ENCODE measurements around the gene SERPINA1. TPM values are rescaled to one million over a fixed set of nuclear protein-coding genes. Genes with fewer than 3 reads are reported as not detected.
A peak's percentile ranks its signal among the peaks of the same experiment; 100 is the strongest.

Gene SERPINA1
- total and polyA plus RNA-seq, 2 of the 13 experiments (the other 11 are each of a cell fraction or from before 2014, with no cell fraction given) = 3,266 to 11,015 TPM

- TF ChIP-seq, protein P1, sequence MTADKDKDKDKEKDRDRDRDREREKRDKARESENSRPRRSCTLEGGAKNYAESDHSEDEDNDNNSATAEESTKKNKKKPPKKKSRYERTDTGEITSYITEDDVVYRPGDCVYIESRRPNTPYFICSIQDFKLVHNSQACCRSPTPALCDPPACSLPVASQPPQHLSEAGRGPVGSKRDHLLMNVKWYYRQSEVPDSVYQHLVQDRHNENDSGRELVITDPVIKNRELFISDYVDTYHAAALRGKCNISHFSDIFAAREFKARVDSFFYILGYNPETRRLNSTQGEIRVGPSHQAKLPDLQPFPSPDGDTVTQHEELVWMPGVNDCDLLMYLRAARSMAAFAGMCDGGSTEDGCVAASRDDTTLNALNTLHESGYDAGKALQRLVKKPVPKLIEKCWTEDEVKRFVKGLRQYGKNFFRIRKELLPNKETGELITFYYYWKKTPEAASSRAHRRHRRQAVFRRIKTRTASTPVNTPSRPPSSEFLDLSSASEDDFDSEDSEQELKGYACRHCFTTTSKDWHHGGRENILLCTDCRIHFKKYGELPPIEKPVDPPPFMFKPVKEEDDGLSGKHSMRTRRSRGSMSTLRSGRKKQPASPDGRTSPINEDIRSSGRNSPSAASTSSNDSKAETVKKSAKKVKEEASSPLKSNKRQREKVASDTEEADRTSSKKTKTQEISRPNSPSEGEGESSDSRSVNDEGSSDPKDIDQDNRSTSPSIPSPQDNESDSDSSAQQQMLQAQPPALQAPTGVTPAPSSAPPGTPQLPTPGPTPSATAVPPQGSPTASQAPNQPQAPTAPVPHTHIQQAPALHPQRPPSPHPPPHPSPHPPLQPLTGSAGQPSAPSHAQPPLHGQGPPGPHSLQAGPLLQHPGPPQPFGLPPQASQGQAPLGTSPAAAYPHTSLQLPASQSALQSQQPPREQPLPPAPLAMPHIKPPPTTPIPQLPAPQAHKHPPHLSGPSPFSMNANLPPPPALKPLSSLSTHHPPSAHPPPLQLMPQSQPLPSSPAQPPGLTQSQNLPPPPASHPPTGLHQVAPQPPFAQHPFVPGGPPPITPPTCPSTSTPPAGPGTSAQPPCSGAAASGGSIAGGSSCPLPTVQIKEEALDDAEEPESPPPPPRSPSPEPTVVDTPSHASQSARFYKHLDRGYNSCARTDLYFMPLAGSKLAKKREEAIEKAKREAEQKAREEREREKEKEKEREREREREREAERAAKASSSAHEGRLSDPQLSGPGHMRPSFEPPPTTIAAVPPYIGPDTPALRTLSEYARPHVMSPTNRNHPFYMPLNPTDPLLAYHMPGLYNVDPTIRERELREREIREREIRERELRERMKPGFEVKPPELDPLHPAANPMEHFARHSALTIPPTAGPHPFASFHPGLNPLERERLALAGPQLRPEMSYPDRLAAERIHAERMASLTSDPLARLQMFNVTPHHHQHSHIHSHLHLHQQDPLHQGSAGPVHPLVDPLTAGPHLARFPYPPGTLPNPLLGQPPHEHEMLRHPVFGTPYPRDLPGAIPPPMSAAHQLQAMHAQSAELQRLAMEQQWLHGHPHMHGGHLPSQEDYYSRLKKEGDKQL (CRISPR knock-in tag; IDR thresholded peaks at IDR 0.05; ENCODE audit: low read depth) = no peak
- TF ChIP-seq, protein P2, sequence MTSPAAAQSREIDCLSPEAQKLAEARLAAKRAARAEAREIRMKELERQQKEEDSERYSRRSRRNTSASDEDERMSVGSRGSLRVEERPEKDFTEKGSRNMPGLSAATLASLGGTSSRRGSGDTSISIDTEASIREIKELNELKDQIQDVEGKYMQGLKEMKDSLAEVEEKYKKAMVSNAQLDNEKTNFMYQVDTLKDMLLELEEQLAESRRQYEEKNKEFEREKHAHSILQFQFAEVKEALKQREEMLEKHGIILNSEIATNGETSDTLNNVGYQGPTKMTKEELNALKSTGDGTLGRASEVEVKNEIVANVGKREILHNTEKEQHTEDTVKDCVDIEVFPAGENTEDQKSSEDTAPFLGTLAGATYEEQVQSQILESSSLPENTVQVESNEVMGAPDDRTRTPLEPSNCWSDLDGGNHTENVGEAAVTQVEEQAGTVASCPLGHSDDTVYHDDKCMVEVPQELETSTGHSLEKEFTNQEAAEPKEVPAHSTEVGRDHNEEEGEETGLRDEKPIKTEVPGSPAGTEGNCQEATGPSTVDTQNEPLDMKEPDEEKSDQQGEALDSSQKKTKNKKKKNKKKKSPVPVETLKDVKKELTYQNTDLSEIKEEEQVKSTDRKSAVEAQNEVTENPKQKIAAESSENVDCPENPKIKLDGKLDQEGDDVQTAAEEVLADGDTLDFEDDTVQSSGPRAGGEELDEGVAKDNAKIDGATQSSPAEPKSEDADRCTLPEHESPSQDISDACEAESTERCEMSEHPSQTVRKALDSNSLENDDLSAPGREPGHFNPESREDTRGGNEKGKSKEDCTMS (CRISPR knock-in tag; conservative IDR thresholded peaks at IDR 0.05) = no peak
- TF ChIP-seq, protein P3, sequence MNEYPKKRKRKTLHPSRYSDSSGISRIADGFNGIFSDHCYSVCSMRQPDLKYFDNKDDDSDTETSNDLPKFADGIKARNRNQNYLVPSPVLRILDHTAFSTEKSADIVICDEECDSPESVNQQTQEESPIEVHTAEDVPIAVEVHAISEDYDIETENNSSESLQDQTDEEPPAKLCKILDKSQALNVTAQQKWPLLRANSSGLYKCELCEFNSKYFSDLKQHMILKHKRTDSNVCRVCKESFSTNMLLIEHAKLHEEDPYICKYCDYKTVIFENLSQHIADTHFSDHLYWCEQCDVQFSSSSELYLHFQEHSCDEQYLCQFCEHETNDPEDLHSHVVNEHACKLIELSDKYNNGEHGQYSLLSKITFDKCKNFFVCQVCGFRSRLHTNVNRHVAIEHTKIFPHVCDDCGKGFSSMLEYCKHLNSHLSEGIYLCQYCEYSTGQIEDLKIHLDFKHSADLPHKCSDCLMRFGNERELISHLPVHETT (CRISPR knock-in tag; conservative IDR thresholded peaks at IDR 0.05) = no peak
- TF ChIP-seq JUND (CRISPR knock-in tag; IDR thresholded peaks at IDR 0.05) (no peak), SRY (CRISPR knock-in tag; IDR thresholded peaks at IDR 0.05) (0 out of 2 replicates have a peak, but pooled peaks have one; percentile 30), ZNF441 (CRISPR knock-in tag; IDR thresholded peaks at IDR 0.05; ENCODE audit: borderline replicate concordance) (no peak), CBX2 (IDR thresholded peaks at IDR 0.05; ENCODE audit: low read depth, low read length) (no peak), CBX2 (CRISPR knock-in tag; IDR thresholded peaks at IDR 0.05; ENCODE audit: low read depth) (no peak), RBM22 (optimal IDR thresholded peaks at IDR 0.05; ENCODE audit: low read length) (peak; percentile 78), LBX2 (CRISPR knock-in tag; IDR thresholded peaks at IDR 0.05; ENCODE audit: borderline replicate concordance) (no peak), U2AF1 (optimal IDR thresholded peaks at IDR 0.05; ENCODE audit: low read depth, low read length) (no peak), NFE2L2 (IDR thresholded peaks at IDR 0.05; ENCODE audit: low read length) (no peak), ZNF274 (CRISPR knock-in tag; IDR thresholded peaks at IDR 0.05) (no peak), NPAS2 (CRISPR knock-in tag; IDR thresholded peaks at IDR 0.05; ENCODE audit: borderline replicate concordance) (no peak), TCF12 (IDR thresholded peaks at IDR 0.05) (no peak), TCF12 (CRISPR knock-in tag; IDR thresholded peaks at IDR 0.05) (no peak), NFATC3 (CRISPR knock-in tag; IDR thresholded peaks at IDR 0.05) (no peak), ATAD3A (CRISPR knock-in tag; IDR thresholded peaks at IDR 0.05) (no peak), GZF1 (CRISPR knock-in tag; IDR thresholded peaks at IDR 0.05) (no peak)
- TF ChIP-seq, protein P4, sequence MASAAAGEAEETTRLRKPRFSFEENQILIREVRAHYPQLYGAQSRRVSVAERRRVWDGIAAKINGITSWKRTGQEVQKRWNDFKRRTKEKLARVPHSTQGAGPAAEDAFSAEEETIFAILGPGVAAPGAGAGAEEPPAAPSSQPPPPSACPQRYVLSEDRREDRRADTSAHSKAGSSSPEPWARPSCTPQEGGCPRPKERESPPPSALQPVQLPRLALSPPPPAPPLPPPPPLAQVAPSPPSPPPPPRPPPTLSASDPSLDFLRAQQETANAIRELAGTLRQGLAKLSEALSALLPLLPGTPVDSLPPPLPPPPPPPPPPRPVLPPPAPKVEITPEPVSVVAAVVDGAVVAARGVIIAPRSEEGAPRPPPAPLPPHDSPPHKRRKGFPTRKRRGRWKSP (CRISPR knock-in tag; IDR thresholded peaks at IDR 0.05) = no peak
These were observed 4.6 kb downstream of the SERPINA1 start (continued) for GRCh38 chr14:94383777-94384176.
